IMR-90 (cell line): ENCODE results near the gene SARS2. TPM values are rescaled to one million over a fixed set of nuclear protein-coding genes. Genes with fewer than 3 reads are reported as not detected.

Experiments
- ATAC-seq: fragments of 200-7000 bp; cut with Tn5 transposase; 2 replicates; pipeline ENCODE4 v1.9.1; 2020; ENCODE audit warnings: low read depth, mild to moderate bottlenecking, moderate library complexity
- BruUV-seq: library from RNA; stranded (reverse); fragments of 400-500 nt; replicated peaks from 2 replicates; lab custom pipeline; 2021; lab: Mats Ljungman, UMichigan
- CTCF ChIA-PET: fragments of 300-600 bp; formaldehyde crosslinking; extraction: SDS; loops from one replicate; lab custom pipeline; 2021; ENCODE audit warnings: antibody characterized with exemption; lab: Yijun Ruan, JAX
- POLR2A ChIA-PET: fragments of 300-600 bp; sonication (Branson Sonifier 250); formaldehyde crosslinking; loops from one replicate; lab custom pipeline; 2022; ENCODE audit warnings: antibody characterized with exemption; ENCODE audit not compliant: unreplicated experiment; lab: Charles Lee
- DNase-seq: peaks from one replicate; pipeline ENCODE4 v3.0.0; 2013
- H2AFZ ChIP-seq: replicated peaks from 2 replicates; pipeline ENCODE3; 2013; ENCODE audit warnings: low read length, mild to moderate bottlenecking; ENCODE audit not compliant: poor library complexity
- H2AK5ac ChIP-seq: 2 replicates; pipeline ENCODE4 v1.6.1; 2013; ENCODE audit warnings: low read depth, low read length, inconsistent platforms
- H2AK9ac ChIP-seq: replicated peaks from 2 replicates; pipeline ENCODE3; 2013; ENCODE audit warnings: mild to moderate bottlenecking, low read depth, low read length, moderate library complexity; ENCODE audit not compliant: poor library complexity
- H2BK120ac ChIP-seq: 2 replicates; pipeline ENCODE4 v1.6.1; 2013; ENCODE audit warnings: low read depth, low read length, inconsistent platforms
- H2BK15ac ChIP-seq: 3 replicates; pipeline ENCODE4 v1.6.1; 2013; ENCODE audit warnings: low read depth, low read length, inconsistent platforms
- H2BK20ac ChIP-seq: 2 replicates; pipeline ENCODE4 v1.6.1; 2013; ENCODE audit warnings: low read depth, mild to moderate bottlenecking, inconsistent platforms, low read length, moderate library complexity
- H2BK5ac ChIP-seq: 2 replicates; pipeline ENCODE4 v1.6.1; 2013; ENCODE audit warnings: mild to moderate bottlenecking, low read depth, low read length, inconsistent platforms; ENCODE audit not compliant: poor library complexity, severe bottlenecking
- H3K14ac ChIP-seq: replicated peaks from 2 replicates; pipeline ENCODE4 v1.6.1; 2013; ENCODE audit warnings: low read depth, low read length, inconsistent platforms
- H3K18ac ChIP-seq: 2 replicates; pipeline ENCODE4 v1.6.1; 2013; ENCODE audit warnings: low read depth, low read length, control low read depth
- H3K23ac ChIP-seq: 2 replicates; pipeline ENCODE4 v1.6.1; 2013; ENCODE audit warnings: low read depth, low read length, inconsistent platforms
- H3K27ac ChIP-seq: 2 replicates; pipeline ENCODE4 v1.5.1; 2013; ENCODE audit warnings: mild to moderate bottlenecking, control low read depth, low read length; ENCODE audit not compliant: insufficient read depth
- H3K27me3 ChIP-seq: 2 replicates; pipeline ENCODE4 v1.6.1; 2013; ENCODE audit warnings: low read length; ENCODE audit not compliant: control insufficient read depth, insufficient read depth
- H3K36me3 ChIP-seq: 2 replicates; pipeline ENCODE4 v1.6.1; 2013; ENCODE audit warnings: low read length, mixed read lengths; ENCODE audit not compliant: control insufficient read depth, insufficient read depth
- H3K4ac ChIP-seq: 2 replicates; pipeline ENCODE4 v1.6.1; 2013; ENCODE audit warnings: low read depth, low read length, inconsistent platforms
- H3K4me1 ChIP-seq: 2 replicates; pipeline ENCODE4 v1.6.1; 2013; ENCODE audit warnings: low read length, mixed read lengths; ENCODE audit not compliant: control insufficient read depth, insufficient read depth
- H3K4me2 ChIP-seq: 2 replicates; pipeline ENCODE4 v1.6.1; 2013; ENCODE audit warnings: low read depth, mild to moderate bottlenecking, control low read depth, low read length, moderate library complexity
- H3K4me3 ChIP-seq: 2 replicates; pipeline ENCODE4 v1.5.1; 2013; ENCODE audit warnings: low read depth, mild to moderate bottlenecking, control low read depth, low read length, moderate library complexity; ENCODE audit not compliant: insufficient read depth
- H3K56ac ChIP-seq: 2 replicates; pipeline ENCODE4 v1.6.1; 2013; ENCODE audit warnings: low read length, inconsistent platforms; ENCODE audit not compliant: insufficient read depth; ENCODE audit errors: extremely low read depth
- H3K79me1 ChIP-seq, 2 experiments: 2 replicates each; pipeline ENCODE4 v1.6.1; 2013; ENCODE audit warnings: low read length in 2 of 2, inconsistent platforms in 1 of 2, low read depth in 1 of 2
- H3K9ac ChIP-seq: 2 replicates; pipeline ENCODE4 v1.6.1; 2013; ENCODE audit warnings: low read depth, low read length, control low read depth
- H3K9me1 ChIP-seq: 2 replicates; pipeline ENCODE4 v1.6.1; 2013; ENCODE audit warnings: low read length, inconsistent platforms; ENCODE audit not compliant: insufficient read depth
- H3K9me3 ChIP-seq: 2 replicates; pipeline ENCODE4 v1.6.1; 2013; ENCODE audit warnings: low read length; ENCODE audit not compliant: control insufficient read depth, insufficient read depth
- H4K20me1 ChIP-seq: 2 replicates; pipeline ENCODE4 v1.6.1; 2013; ENCODE audit warnings: low read length, inconsistent platforms; ENCODE audit not compliant: insufficient read depth
- H4K5ac ChIP-seq: 2 replicates; pipeline ENCODE4 v1.6.1; 2013; ENCODE audit warnings: mild to moderate bottlenecking, low read depth, low read length, control low read depth
- H4K8ac ChIP-seq, 2 experiments: 2 replicates each; pipeline ENCODE4 v1.6.1; 2013; ENCODE audit warnings: low read depth in 2 of 2, low read length in 2 of 2, control low read depth in 1 of 2, inconsistent platforms in 1 of 2
- H4K91ac ChIP-seq: 2 replicates; pipeline ENCODE4 v1.6.1; 2013; ENCODE audit warnings: low read depth, low read length, inconsistent platforms; ENCODE audit not compliant: insufficient read depth
- BHLHE40 ChIP-seq: fragments of 150-350 bp; IDR thresholded peaks from 2 replicates; pipeline ENCODE4 v1.6.1; 2016; ENCODE audit warnings: mild to moderate bottlenecking, low read depth, low read length
- CEBPB ChIP-seq: IDR thresholded peaks from 2 replicates; pipeline ENCODE4 v1.6.1; 2012; ENCODE audit warnings: low read depth, low read length, improper control_type of control experiment
- CHD1 ChIP-seq: IDR thresholded peaks from 2 replicates; pipeline ENCODE4 v1.6.1; 2012; ENCODE audit warnings: low read depth, low read length, improper control_type of control experiment
- FOS ChIP-seq: fragments of 150-350 bp; IDR thresholded peaks from 2 replicates; pipeline ENCODE4 v1.6.1; 2016; ENCODE audit warnings: low read depth, low read length
- MAFK ChIP-seq: IDR thresholded peaks from 2 replicates; pipeline ENCODE4 v1.6.1; 2012; ENCODE audit warnings: low read depth, low read length, improper control_type of control experiment
- MAZ ChIP-seq: IDR thresholded peaks from 2 replicates; pipeline ENCODE4 v1.6.1; 2012; ENCODE audit warnings: low read depth, mild to moderate bottlenecking, low read length, improper control_type of control experiment, moderate library complexity, borderline replicate concordance
- MXI1 ChIP-seq: IDR thresholded peaks from 2 replicates; pipeline ENCODE4 v1.6.1; 2012; ENCODE audit warnings: low read depth, mild to moderate bottlenecking, low read length, moderate library complexity, borderline replicate concordance
- NFE2L2 ChIP-seq: fragments of 150-350 bp; IDR thresholded peaks from 2 replicates; pipeline ENCODE4 v1.6.1; 2016; ENCODE audit warnings: low read depth, mild to moderate bottlenecking, low read length
- POLR2A ChIP-seq: IDR thresholded peaks from 2 replicates; pipeline ENCODE4 v1.6.1; 2012; ENCODE audit warnings: mild to moderate bottlenecking, low read depth, low read length
- RAD21 ChIP-seq: IDR thresholded peaks from 2 replicates; pipeline ENCODE4 v1.6.1; 2012; ENCODE audit warnings: low read length, improper control_type of control experiment
- RCOR1 ChIP-seq: IDR thresholded peaks from 2 replicates; pipeline ENCODE4 v1.6.1; 2012; ENCODE audit warnings: mild to moderate bottlenecking, low read length, improper control_type of control experiment; ENCODE audit not compliant: insufficient replicate concordance
- RFX5 ChIP-seq: IDR thresholded peaks from 2 replicates; pipeline ENCODE4 v1.8.0; 2012; ENCODE audit warnings: low read depth, mild to moderate bottlenecking, low read length, moderate library complexity
- SMC3 ChIP-seq: fragments of 150-350 bp; IDR thresholded peaks from 2 replicates; pipeline ENCODE4 v1.6.1; 2016; ENCODE audit warnings: low read depth, mild to moderate bottlenecking, antibody characterized with exemption, low read length, moderate library complexity
- USF2 ChIP-seq: fragments of 150-350 bp; IDR thresholded peaks from 2 replicates; pipeline ENCODE4 v1.6.1; 2017; ENCODE audit warnings: mild to moderate bottlenecking, antibody characterized with exemption, low read length, low read depth
- WGBS, 2 experiments: methylation state at CpG; one replicate each; pipeline versions ENCODE4 v1.1.5 to v1.1.7; 2013; ENCODE audit warnings: missing lambda C conversion rate in 2 of 2; ENCODE audit not compliant: insufficient read length in 1 of 2; ENCODE audit errors: extremely low coverage in 2 of 2; 5-methylcytosine and 5-hydroxymethylcytosine counted together
- dilution Hi-C: fragments of 300-500 bp; cut with HindIII; formaldehyde crosslinking; loops from one replicate; pipeline ENCODE4 v1.14.3; 2018; ENCODE audit warnings: low sequenced_read_pairs; ENCODE audit not compliant: unreplicated experiment
- in situ Hi-C: fragments of 300-500 bp; cut with MboI; formaldehyde crosslinking; loops from 3 replicates; pipeline ENCODE4 v1.14.3; 2019; ENCODE audit warnings: low sequenced_read_pairs, inconsistent platforms, mixed read lengths
- intact Hi-C: fragments of 100-400 bp; cut with micrococcal nuclease; formaldehyde crosslinking; loops from 2 replicates; pipeline ENCODE4 v1.10.0; 2022
- polyA plus RNA-seq, 3 experiments: library from polyadenylated mRNA; depleted of rRNA; stranded (reverse); fragments of >200 nt; gene quantifications; 2 replicates each; pipeline ENCODE4 v1.2.3, GENCODE V29; 2012; ENCODE audit warnings: low replicate concordance in 1 of 3
- total RNA-seq: library from RNA; depleted of rRNA; stranded (reverse); fragments of >200 nt; gene quantifications from 2 replicates; pipeline ENCODE4 v1.2.3, GENCODE V29; 2012
- TF ChIP-seq, protein P1 (sequence below): conservative IDR thresholded peaks from 2 replicates; pipeline ENCODE4 v1.5.1; 2012; ENCODE audit warnings: mild to moderate bottlenecking, low read depth, low read length, improper control_type of control experiment
- TF ChIP-seq, protein P2 (sequence below): fragments of 150-350 bp; IDR thresholded peaks from 2 replicates; pipeline ENCODE4 v1.6.1; 2016; ENCODE audit warnings: low read depth, mild to moderate bottlenecking, low read length, moderate library complexity, borderline replicate concordance

The SARS2 gene
- total and polyA plus RNA-seq, 2 of the 4 experiments (the other 2 are of a cell fraction) = 10.8 to 33.4 TPM

- Histone ChIP-seq H3K27ac (no peak overlapping the region), H3K4ac (no peak overlapping the region)
These were observed 62.0 kb downstream of the SARS2 start for GRCh38 chr19:38868551-38868950.

More at GRCh38 chr19:38868551-38868950, 62.0 kb downstream of the SARS2 start:
- no peak overlapping the region for H2AK9ac ChIP-seq
- no TSS peak for BruUV-seq
- H2AK5ac ChIP-seq = no peak overlapping the region
- peak overlapping the region; percentile 63 for H2AFZ ChIP-seq
- no peaks in the 10 kb centered on the region for H3K27me3 ChIP-seq
- in situ Hi-C loops (no loop called here), intact Hi-C loops (no loop called here), dilution Hi-C loops (no loop called here)
- H3K14ac ChIP-seq = no peak overlapping the region
- CTCF ChIA-PET = interaction anchor here (0.9 kb wide), 1 partner anchor 8 kb away, joined by 3 read pairs; no protein-coding TSS in a partner anchor
- TF ChIP-seq, protein P1, sequence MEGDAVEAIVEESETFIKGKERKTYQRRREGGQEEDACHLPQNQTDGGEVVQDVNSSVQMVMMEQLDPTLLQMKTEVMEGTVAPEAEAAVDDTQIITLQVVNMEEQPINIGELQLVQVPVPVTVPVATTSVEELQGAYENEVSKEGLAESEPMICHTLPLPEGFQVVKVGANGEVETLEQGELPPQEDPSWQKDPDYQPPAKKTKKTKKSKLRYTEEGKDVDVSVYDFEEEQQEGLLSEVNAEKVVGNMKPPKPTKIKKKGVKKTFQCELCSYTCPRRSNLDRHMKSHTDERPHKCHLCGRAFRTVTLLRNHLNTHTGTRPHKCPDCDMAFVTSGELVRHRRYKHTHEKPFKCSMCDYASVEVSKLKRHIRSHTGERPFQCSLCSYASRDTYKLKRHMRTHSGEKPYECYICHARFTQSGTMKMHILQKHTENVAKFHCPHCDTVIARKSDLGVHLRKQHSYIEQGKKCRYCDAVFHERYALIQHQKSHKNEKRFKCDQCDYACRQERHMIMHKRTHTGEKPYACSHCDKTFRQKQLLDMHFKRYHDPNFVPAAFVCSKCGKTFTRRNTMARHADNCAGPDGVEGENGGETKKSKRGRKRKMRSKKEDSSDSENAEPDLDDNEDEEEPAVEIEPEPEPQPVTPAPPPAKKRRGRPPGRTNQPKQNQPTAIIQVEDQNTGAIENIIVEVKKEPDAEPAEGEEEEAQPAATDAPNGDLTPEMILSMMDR = no peak
- TF ChIP-seq MXI1 (no peak), SMC3 (no peak), CHD1 (no peak), BHLHE40 (no peak), MAZ (no peak), RAD21 (no peak), USF2 (no peak), POLR2A (no peak), FOS (no peak), RFX5 (no peak), NFE2L2 (no peak), CEBPB (no peak), RCOR1 (no peak), MAFK (no peak)
- TF ChIP-seq, protein P2, sequence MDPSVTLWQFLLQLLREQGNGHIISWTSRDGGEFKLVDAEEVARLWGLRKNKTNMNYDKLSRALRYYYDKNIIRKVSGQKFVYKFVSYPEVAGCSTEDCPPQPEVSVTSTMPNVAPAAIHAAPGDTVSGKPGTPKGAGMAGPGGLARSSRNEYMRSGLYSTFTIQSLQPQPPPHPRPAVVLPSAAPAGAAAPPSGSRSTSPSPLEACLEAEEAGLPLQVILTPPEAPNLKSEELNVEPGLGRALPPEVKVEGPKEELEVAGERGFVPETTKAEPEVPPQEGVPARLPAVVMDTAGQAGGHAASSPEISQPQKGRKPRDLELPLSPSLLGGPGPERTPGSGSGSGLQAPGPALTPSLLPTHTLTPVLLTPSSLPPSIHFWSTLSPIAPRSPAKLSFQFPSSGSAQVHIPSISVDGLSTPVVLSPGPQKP = no peak
- H3K9me1 ChIP-seq = peaks cover 7% of the 10 kb centered on the region
- no peak overlapping the region for H2BK15ac ChIP-seq
- no peaks in the 10 kb centered on the region for H3K36me3 ChIP-seq
- ATAC-seq = no peak
- H4K20me1 ChIP-seq = no peaks in the 10 kb centered on the region
- H3K4me2 ChIP-seq = no peak overlapping the region
- no peak overlapping the region for H3K23ac ChIP-seq
- POLR2A ChIA-PET = no interaction called here
- no peak overlapping the region for H3K56ac ChIP-seq
- no peak overlapping the region for H4K8ac ChIP-seq
- no peak overlapping the region for H4K91ac ChIP-seq
- no peaks in the 10 kb centered on the region for H3K79me1 ChIP-seq
- no peak overlapping the region for H3K9ac ChIP-seq
- peaks cover 5% of the 10 kb centered on the region; the same call in 1 of the 2 replicates for H3K4me1 ChIP-seq
- DNase-seq = no peak
- WGBS, 2 experiments = no CpG with 5 or more reads among the region's 6 CpGs
- H3K18ac ChIP-seq = no peak overlapping the region
- H4K5ac ChIP-seq = no peak overlapping the region
- H2BK20ac ChIP-seq = no peak overlapping the region
- H3K4me3 ChIP-seq = no peak overlapping the region
- no peak overlapping the region; the same call in 1 of the 2 replicates for H2BK120ac ChIP-seq
- no peak overlapping the region for H2BK5ac ChIP-seq
- H3K9me3 ChIP-seq = no peaks in the 10 kb centered on the region
